Activated effector memory CD4-positive, alpha-beta T cell treated with Interleukin-2 at 50 U/mL for 16 hours (primary cell): Measurements from ENCODE around the gene FILIP1L.

Source experiments
- DNase-seq: peaks from one replicate; pipeline ENCODE4 v3.0.0-alpha.2; 2020

Gene FILIP1L

DNA sequence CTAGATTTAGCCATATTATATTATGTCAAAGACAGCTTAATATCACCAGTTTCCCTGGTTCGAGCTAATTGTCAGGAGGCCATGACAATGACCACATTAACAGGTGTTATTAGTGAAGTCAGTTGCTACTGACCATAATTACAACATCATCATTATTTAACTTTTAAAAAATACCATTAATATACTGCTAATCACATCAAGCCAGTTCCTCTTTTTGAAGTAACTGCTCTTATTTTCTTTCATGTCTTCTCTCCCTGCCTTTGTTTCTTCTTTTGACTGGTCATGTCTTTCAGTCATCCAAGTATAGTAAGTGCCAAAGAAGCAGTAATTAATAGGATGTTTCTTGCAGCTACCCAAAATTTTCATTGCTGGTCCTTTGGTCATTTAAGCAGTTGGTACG, 235.0 kb downstream of the FILIP1L start:
- DNase-seq: no peak

DNA sequence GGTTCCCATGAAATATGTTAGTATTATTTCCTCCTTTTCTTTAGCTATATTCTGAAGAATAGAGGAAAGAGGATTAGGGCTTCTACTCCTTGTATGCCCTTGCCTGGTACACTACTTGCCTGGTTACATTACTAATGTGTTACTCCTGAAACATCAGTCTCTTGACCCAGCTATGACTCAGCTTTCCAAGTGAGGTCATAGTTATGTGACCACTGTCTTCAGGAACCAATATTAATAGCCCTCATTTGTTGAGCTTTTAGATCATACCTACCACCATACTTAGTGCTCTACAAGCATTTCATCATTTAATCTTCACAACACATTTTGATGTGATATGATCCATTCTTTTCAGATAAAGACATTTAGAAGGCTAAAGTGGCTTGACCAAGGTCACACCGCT, 236.3 kb downstream of the FILIP1L start:
- no peak for DNase-seq

GRCh38 chr3:99877031-99877579, 237.2 kb downstream of the FILIP1L start:
- no peak for DNase-seq

DNA sequence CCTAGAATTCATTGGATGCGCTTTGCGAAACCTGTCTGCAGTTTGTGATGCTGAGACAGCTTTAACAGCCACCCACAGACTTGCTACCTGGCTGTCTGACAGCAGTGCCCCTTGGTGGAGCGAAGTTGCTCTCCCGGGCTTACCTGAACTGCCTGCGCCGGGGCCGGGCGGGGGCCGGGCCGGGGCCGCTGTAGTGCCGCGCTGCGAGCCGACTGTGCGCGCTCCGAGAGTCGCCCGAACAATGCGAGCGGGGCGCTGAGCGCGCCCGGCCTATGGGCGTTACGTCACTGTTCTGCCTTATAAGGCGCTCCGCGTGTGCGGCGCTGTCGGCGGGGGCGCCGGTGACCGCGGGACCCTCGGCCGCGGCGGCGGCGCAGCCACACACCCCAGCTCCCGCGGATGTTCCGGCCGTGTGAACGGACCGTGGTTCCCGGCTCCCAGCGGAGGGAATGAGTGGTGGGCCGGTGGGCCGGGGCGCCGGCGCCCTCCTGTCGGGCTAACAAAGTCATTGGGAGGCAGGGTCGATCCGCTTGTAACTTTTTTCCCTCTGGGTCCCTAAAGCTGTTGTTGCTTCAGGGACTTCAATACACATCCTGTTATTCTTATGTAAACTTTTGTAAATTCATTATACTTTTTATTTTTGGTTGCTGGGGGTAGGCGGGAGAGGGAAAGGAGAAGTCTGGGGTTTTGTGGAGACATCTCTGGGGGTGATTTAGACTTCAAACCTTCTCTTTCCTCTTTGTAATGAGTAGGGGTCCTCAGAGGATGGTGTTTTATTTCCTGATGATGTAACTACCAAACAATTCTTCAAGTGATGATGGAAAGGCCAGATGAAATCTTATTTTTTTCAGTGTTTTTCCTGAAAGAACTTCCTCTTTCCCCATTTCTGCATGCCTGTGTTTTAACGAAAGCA, 238.1 kb downstream of the FILIP1L start:
- peak; percentile 50 for DNase-seq

GRCh38 chr3:99875581-99875928, 238.7 kb downstream of the FILIP1L start:
- DNase-seq: no peak

- DNase-seq: no peak
These were observed 239.9 kb downstream of the FILIP1L start for GRCh38 chr3:99874237-99875002.

DNA sequence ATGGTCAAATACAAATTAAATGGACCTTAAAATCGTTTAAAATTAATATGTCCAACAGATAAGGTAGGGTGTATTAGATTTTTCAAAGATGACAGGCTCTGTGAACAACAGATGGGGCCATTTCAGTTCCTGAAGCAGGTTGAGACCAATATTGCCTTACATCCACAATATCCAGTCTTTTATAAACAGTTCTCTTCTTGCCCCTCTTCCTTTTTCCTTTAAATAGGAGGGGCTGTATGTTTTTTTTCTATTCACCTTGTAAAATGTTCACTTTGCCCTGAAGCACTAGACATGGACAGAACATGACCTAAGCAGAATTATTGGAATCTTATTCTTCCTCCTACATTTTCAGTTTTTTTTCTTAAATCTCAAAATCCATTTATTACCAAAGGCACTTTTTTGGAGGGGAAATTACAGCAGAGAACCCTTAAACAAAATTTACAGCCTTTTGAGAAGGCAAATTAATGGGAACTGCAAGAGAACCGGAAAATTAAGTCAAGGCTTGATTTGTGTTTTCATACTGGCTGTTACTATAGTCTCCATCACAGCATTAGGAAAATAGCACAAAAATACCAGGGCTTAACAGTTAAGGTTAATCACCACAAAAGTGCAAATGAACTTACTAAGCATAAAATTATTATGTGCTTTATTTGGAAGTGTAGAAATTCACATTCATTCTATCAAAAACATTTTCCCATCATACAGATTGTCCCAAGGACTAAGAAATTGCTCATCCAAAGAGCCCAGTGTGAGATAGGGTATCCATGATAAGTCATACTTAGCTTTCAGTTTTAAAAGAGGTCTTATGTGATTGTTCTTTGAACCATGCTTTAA, 240.8 kb downstream of the FILIP1L start:
- no peak for DNase-seq

GRCh38 chr3:99872923-99873254, 241.4 kb downstream of the FILIP1L start:
- DNase-seq: no peak

GRCh38 chr3:99871231-99872045, 242.9 kb downstream of the FILIP1L start:
- no peak for DNase-seq

DNA sequence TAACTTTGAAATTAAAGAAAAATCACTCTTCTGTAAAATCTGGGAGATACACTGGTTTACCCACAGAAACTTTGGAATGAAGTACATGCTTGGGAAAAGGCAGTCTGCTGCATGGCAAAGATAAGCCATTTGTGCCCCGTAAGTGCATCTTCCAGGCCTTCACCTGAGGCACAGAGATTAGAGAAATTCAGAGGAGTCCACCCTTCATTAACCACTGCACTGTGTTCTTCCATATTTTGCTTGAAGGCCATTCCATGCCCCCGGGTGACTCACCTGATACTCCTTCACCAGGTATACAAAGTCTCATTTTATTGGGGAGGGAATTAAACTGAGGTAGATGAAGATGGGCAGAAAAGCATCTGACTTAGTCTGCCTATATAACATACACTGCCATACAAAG, 243.6 kb downstream of the FILIP1L start:
- no peak for DNase-seq

- no peak for DNase-seq
These were observed 244.7 kb downstream of the FILIP1L start for GRCh38 chr3:99869621-99870020.

GRCh38 chr3:99868311-99868646, 246.0 kb downstream of the FILIP1L start:
- DNase-seq: no peak

DNA sequence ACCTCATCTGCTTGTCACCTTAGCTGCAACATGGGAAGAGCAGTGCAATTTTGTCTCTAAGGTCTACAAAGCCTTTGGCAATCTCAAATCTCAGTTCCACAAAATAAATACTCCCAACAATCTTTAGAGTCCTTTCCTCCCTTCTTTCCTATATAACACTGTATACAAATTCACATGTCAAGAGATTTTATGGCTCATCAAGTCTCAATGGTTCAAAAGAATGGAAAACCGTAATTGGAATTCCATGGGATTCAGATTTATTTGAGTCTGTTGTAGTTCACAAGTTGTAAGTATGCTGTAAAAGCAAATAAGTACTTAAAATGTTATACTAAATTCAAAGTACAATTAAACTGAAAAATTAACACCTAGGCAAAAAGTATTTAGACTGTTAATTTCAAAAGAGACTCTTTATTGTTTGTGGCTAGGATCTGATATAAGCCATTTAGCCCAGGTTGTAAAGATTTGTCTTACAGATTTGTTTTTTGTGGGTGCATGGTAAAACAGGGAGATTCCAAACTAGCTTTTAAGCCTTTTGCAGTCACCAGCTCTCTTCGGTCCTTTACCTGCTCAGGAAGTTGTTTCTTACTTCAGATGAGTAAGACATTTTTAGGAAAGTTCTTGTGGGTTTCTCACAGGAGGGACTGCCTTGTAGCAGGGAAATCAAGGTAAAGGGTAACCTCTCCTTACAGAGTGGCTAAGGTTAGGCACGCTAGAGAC, 246.5 kb downstream of the FILIP1L start:
- no peak for DNase-seq

- DNase-seq: no peak
These were observed 248.0 kb downstream of the FILIP1L start for GRCh38 chr3:99866261-99866761.

GRCh38 chr3:99865321-99865720, 249.0 kb downstream of the FILIP1L start:
- no peak for DNase-seq

DNA sequence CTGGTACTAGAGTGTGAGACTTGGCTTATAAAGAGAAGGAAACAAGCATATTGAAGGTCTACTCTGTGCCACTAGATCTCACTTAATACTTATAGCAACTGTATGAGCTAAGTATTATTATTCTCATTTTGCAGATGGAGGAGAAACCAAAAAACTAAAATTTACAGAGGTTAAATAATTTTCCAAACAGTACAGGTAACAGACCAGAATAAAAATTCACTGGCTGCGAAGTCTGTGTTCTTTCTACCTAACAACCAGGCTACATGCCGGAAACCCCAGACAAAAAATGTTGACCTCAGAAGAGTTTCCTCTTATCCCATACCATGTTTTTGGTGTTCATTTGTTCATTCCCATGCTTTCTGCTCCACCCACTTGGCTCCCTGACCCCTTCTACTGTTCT, 250.0 kb downstream of the FILIP1L start:
- DNase-seq: no peak

DNA sequence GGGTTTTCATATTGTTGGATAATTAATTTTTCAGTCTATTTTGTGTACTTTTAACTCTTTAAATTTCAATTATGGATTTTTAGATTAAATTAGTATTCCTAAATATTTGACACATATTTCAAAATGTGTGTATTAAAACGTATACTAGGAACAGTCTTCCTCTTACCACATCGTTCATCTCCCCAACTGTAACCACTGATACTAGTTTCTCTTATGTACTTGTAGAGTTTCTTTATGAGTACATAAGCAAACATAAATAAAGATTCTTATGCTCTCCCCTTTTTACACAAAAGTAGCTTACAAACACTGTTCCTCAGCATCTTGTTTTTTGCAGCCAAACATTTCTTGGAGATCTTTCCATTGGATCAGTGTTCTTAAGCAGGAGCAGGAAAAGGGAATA, 250.7 kb downstream of the FILIP1L start:
- DNase-seq: no peak

DNA sequence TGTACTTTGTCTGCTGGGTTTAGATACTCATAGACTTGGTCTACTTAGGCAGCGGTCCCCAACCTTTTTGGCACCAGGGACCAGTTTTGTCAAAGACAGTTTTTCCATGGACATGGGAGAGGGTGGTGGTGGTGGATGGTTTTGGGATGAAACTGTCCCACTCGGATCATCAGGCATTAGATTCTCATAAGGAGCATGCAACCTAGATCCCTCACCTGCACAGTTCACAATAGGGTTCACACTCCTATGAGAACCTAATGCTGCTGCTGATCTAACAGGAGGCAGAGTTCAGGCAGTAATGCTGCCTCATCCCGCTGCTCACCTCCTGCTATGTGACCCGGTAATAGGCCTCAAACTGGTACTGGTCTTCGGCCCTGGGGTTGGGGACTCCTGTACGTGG, 251.3 kb downstream of the FILIP1L start:
- no peak for DNase-seq

GRCh38 chr3:99862208-99862607, 252.1 kb downstream of the FILIP1L start:
- no peak for DNase-seq

GRCh38 chr3:99861216-99861615, 253.1 kb downstream of the FILIP1L start:
- DNase-seq: no peak

DNA sequence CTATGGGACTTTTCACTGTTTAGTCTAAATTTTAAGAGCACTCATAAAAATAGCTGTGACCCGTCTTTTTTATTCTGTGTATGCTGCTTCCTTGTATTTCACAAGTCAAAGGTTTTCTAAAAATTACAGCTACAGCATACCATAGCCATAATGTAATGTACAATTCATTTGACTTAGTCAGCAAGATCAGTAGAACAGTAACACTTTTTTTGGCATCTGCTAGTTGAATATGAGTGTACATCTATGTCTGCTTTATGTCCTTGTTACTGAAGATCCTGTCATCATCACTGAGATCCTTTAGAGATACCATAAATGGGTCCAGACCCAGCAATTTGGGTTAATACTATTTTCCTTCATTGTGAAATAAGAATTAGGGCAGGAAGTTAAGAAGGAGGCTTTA, 254.5 kb downstream of the FILIP1L start:
- DNase-seq: no peak

GRCh38 chr3:99858469-99858868, 255.8 kb downstream of the FILIP1L start:
- no peak for DNase-seq
